AG08396 (cell line): Measurements from ENCODE around the gene NES.

Source experiments
- DNase-seq: peaks from one replicate; pipeline ENCODE4 v3.0.0; 2012; ENCODE audit warnings: low spot score, mixed read lengths

The NES gene

DNA sequence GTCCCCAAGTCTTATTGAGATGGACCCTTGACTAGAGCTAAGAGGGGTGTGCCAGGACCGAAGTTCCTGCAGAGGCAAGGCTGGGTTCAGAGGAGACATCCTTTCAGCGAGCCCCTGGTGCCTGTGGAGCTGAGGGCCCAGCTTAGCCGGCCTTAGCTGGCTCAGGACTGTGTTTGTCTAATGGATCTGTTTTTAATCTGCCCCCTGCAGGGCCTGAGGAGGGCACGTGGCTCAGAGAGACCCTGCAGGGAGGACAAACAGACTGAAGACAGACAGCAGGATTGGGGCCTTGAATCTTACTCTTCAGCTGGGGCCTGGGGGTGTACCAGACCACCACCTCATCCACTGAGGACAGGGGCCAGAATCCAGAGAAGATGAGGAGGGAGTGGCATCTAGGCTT lies 26.5 kb upstream of the NES start:
- DNase-seq = no peak

DNA sequence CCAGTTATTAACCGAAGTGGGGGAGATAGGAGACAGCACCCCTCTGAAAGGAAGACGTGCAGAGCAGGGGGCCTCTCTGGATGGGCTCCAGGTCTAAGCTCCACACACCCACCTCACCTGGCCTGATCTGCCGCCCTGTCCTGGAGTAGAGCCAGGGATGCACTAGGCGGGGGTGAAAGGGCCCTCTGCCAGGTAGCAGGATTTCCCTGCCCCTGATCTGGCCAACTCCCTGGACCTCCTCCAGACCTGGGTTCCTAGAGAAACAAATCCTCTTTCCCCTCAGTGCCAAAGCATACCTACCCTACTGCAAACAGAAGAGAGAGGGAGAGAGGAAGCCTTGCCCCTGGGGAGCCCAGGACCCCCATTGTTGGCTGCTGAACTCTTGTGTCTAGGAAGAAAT lies 26.1 kb upstream of the NES start:
- DNase-seq = no peak

DNA sequence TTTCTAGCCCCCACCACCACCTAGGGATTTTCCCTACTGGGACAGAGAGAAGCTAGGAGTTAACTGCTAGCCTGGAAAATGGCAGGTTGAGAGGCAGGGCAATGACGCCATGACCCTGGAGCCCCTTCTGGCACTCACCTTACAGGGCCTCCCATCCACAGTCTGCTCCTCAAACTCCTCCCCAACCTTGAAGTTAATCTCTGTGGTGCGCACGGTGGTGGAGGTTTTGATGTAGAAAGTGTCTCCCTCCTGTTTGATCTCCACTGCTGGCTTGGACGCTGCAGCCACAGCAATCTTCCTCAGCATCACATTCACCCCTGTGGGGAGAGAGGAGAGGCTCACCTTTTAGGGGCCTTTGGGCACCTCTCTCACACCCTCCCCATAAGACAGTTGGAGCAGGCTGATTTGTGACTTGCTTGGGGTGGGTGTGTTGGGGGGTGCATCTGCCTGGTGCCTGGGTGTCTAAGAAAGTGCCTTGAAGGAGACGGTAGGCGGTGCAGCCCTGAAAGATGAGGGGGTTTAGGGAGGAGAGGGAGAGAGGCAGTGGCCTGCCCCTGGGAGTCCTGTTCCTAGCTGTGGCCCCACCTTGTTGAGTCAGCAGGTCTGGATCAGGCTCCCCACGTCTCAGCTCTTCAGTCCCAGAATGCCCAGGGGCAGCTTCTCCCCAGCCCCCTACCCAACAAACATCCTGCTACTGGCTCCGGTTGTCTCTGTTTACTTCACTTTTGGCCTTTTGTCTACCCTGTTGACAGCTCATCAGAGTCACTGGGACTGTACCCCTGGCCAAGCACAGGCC lies 23.7 kb upstream of the NES start:
- DNase-seq = no peak

- DNase-seq = no peak
Measured at GRCh38 chr1:156698995-156699394, 21.8 kb upstream of the NES start.

DNA sequence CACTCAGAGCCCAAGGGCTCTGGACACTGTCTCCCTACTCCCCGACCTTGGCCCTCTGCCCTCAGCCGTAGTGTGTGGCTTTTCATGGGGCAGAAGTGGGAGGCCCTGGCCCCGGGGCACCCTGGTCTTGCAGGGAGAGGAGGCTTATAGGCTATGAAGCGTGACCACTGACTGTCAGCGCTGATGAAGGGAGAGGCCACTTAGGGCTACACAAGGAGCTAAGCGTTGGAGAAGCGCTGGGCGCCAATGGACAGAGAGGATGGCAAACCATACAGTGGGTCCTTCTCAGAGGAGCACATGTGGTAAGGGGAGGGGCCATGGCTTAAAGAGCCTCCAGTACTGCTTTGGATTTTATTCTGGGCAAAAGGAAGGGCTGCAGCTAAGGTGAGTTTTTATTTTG lies 20.3 kb upstream of the NES start:
- DNase-seq = no peak

DNA sequence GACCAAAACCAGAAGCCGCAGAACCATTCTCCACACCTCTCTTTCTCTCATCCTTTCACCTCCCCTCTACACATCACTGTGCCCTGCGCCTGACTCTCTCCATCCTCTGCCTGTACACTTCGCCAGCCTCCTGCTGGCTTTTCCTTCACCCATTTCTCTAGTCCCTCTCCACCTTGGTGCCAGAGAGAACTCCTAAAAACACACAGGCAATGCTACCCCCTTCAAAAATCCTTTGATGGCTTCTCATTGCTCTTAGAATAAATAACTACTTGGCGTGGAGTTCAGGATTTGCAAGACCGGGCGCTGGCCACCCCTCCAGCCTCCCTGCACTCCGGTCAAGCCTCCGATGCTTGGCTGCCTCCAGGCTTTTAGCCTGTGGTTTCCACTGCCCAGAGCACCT lies 19.5 kb upstream of the NES start:
- no peak for DNase-seq

GRCh38 chr1:156694690-156694962 lies 17.4 kb upstream of the NES start:
- DNase-seq = no peak

DNA sequence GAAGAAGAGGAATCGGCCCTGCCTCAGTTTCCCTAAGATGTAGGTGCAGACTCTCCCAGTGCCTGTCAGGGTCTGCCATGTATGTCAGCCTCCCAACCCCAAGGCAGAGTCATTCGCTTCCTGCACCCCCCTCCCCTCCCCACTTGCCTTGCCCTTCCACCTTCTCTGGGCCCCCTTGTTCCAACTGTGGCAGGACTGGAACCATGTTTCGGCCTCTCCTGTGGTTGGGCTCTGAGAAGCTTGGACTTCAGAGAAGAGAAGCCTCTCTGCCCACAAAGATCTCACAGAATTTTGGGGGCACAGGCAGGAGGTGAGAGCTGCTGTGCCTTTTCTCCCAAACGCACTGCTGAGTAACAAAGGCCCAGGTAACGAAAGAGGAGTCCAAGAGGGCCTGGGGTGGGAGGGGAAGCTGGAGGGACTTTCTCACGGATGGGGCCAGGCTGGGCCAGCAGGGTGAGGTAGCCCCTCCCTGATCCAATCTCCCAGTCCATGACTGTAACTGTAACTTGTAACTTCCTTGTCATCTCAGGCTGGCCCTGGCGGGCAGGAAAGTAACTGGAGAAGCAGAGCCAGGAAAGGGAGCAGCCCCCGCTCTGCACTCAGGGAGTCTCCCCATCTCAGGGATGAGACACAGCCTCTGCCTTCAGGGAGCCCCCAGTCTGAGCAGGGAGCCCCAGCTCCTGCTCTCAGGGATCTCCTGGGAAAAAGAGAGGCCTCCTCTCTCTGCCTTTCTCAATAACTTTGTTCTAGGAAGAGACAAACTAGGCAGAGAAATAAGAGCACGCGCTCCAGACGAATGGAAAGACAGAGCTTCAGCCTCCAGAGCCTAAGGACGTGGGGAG lies 16.9 kb upstream of the NES start:
- DNase-seq = no peak

- DNase-seq = no peak
Measured at GRCh38 chr1:156692925-156693847, 16.0 kb upstream of the NES start.

DNA sequence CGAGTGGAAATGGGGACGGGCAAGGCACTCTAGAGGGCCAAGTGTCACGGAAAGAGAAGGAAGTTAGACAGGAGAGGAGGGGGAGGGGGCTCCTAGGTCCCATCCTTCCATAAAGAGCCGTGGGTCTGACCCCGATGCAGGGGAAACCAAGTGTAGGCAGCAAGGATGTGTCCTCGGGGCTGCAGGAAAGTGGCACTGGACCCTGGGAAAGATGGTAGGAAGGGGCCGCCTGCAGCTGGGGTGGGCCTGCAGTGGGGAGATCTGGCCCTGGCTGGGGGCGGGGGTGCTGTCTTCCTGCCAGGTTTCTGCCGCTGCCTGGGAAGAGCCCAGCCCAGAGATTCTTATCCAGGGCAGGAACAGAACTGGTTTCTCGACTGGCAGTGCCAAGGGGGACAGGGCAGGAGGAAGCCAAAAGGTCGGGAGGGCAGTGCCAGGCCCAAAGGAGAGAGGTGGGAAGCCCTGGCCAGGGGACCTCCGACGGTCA lies 15.3 kb upstream of the NES start:
- no peak for DNase-seq

GRCh38 chr1:156691665-156692440 lies 14.6 kb upstream of the NES start:
- DNase-seq = no peak

GRCh38 chr1:156691191-156691590 lies 14.0 kb upstream of the NES start:
- DNase-seq = no peak

DNA sequence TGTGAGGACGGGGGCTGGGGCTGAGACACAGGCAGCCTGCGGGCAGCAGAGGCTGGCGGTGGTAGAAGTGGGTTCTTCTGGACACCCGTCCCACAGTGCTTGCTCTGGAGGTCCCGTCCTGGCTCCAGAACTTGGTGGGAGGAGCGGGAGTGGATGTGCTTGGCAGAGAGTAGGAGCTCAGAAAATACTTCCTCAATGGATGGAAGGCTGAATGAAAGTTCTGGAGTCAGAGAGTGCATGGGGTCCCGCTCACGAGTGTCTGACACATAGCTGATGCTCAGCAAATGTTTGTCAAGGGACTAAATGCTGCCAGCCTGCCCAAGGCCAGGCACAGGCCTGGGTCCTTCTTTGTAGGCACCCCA lies 13.4 kb upstream of the NES start:
- no peak for DNase-seq

DNA sequence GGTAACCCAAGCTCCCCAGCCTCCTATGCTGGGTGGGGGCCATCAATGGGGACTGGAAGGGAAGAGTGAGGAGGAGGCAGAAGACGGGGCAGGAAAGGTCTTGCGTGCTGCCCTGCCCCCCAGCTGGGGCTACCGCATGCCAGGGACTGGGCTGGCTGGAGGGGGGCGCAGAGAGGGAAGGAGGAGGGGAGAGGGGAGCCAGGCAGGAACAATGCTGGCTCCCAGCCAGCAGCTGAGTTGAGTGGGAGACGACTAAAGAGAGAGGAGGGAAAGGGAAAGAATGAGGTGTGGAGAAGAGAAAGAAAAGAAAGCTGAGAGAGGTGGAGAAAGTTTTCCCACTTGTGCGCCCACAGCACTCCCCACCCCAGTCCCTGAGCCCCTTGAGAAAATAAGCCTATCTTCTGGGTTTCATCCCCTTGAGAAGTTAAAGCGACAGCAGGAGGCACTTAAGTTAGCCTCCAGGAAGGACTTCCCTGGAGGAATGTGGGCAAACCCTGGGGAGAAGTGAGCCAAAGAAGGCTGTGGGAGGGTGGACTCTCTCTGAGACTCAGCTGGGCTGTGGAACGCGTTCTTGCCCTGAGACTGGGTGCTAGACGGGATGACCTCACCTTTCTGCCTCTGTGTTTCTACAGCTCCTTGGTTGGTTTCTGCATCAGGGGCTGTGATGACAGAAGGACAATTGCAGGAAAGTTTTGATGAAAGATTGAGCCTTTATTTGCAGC lies 12.9 kb upstream of the NES start:
- no peak for DNase-seq

GRCh38 chr1:156689035-156689952 lies 12.1 kb upstream of the NES start:
- peak; percentile 86 for DNase-seq

- DNase-seq = no peak
Measured at GRCh38 chr1:156684227-156684782, 7.1 kb upstream of the NES start.

DNA sequence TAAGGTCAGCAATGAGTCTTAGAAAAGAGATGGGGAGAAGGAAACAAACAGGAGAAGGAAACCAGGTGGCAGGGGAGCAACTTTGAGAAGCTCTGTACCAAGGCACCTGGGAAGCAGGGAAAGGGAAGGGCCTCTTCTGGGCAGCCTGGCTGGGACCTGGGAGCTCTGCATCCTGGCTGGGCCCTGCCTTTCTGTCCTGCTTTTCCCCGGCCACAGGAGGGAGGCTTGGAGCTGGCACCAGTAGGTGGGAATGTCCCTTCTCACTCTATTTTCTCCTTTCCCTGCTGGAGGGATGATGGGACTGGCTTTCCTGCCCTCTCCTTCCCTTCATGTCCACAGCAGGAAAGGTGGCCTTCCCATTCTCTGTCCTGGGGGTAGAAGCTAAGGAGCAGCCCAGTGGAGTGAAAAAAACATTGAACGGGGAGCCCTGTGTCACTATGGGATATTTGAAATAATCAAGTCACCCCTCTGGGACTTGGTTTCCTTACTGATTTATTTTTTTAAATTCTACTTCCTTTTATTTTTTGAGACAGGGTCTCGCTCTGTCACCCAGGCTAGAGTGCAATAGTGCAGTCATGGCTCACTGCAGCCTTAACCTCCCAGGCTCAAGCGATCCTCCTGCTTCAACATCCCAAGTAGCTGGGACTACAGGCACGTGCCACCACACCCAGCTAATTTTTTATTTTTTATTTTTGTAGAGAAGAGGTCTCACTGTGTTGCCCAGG lies 5.1 kb upstream of the NES start:
- no peak for DNase-seq

DNA sequence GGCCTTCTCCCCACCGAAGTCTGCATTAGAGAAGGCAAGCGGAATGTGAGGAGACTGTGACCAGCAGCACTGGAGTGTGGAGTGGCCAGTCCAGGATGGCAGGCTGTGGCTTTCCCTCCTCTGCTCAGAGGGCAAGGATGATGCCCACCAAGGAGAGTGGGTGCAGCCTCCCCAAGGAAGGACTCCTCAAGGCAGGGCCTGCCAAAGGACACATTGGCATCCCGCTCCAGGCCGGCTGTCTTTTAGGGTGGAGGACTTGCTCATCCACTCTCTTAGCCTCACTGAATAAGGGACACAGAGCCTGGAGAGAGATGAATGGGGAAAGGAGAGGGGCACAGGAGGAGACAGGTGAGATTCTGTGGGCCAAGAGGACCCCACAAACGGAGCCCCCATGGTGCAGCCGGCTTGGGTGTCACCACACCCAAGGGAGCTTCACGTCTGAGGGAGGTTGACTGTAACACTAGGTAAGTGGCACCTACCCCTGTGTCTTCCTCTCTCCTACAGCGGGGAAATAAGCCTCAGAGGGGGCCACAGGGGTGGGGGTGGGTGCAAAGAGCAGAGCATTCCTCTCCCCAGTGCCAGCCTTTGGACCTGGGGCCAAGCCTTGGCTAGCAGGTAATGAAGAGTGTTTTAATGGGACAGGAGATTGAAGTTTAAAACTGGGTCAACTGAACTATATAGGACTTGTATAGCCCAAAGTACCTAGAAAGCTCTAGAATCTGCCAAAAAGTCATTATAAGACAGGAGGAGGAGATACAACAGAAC lies 4.2 kb upstream of the NES start:
- DNase-seq = no peak
